ENCODE results near the gene DNAH14.

- TF ChIP-seq CTCF (IDR thresholded peaks at IDR 0.05) (peak in 2 of 6 experiments; percentile 8 to 24), POLR2A (IDR thresholded peaks at IDR 0.05) (no peak)
Observed at GRCh38 chr1:225437710-225438437, 508.4 kb downstream of the DNAH14 start.

Measured in adrenal gland (tissue), 5 donors.